GM19025 (cell line): ENCODE data around the gene DDHD1.
"Not testable (repeated sequence)": the region's sequence is repeated elsewhere in the genome, so short reads cannot be mapped to it uniquely, and the experiment has no call there.

Experiments used
- ATAC-seq: cut with Tn5 transposase; IDR thresholded peaks from one replicate; pipeline ENCODE4 v1.9.1; 2021; ENCODE audit warnings: mild to moderate bottlenecking, low read depth, moderate library complexity; ENCODE audit not compliant: unreplicated experiment

Gene DDHD1

DNA sequence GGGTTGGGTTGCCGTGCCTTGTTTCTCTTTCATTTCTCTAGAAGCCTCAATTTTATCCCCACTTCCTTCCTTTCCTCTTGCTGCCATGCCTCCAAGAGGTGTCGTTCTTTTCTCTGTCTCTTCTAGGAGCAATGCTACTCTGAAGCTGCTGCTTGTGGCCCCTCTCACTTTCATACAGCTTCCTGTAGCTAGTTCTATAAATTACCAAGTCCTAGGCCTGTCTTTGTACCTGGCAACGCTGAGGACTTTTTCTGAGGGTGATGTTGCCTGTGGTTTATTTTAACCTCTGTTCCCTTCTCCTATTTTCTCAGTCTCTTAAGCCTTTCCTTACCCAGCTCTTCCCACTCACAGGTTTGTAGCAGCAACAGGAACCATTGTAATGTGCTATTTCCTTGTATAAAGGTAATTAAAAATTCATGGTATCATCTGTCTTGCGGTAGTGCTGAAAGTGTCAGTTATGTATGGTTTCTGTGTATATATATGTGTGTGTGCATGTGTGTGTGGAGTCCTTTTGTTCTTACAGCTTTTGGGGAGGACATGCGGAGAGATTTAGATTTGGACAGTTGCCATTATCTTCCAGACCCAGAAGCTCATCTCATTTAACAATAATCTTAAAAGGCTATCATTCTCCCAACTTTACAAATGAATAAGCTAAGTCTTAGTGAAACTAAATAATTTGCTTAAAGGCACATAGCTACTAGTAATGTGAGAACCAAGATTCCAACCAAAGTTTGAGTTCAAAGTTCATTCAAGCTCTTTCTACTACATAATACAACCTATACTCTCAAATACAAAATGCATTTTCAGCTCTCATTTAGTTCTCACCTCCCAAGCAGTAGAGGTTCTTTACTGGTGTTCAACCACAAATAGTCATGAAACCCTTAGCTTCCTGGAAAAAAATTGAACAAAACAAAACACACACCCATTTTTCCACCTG is 43.8 kb downstream of the DDHD1 start:
- ATAC-seq = peak; percentile 77

DNA sequence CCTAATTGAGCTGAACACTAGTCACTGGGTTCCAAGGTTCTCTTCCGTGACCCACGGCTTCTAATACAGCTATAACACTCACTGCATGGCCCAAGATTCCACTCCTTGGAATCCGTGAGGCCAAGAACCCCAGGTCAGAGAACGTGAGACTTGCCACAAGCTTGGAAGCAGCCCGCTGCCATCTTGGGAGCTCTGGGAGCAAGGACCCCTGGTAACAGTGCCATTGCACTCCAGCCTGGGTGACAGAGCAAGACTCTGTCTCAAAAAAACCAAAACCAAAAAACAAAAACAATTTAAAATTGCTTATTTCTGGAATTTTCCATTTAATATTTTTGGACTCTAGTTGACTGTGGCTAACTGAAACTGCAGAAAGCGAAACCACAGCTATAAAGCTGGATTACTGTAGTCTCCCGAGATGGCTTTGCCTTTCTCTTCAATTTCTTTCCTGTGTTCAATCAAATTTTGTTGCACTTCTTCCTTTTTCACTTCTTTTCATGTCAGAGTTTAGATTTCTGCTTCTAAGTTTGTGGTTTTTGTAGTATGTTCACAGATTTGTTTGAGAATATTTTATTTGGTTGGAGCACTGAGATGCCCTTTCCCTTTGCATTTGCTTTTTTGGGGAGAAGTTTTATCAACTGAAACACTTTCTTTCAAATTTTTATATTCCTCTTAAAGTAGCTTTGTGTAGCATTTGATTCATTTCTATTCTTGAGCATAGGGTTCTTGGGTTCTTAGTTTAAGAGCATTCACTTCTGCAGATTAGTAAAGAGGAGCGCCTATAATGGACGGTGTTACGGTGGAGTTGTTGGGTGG is 44.6 kb downstream of the DDHD1 start:
- peak; percentile 13 for ATAC-seq

DNA sequence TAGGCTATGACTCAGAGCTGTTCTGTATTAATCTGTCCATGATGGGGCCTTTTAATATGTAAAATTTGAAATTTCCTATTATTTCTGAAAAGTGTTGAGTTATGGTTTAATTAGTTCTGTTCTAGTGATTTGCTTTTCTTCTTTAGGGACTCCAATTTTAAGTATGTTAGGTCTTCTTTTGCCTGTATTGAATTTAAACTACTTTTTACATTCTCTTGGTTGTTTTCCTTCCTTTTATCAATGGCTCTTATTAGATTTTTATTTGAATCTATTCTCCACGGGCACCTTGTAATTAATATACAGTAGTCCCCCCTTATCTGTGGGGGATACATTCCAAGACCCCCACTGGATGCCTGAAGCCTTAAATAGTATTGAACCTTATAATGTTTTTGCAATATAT is 46.4 kb downstream of the DDHD1 start:
- ATAC-seq = no peak

DNA sequence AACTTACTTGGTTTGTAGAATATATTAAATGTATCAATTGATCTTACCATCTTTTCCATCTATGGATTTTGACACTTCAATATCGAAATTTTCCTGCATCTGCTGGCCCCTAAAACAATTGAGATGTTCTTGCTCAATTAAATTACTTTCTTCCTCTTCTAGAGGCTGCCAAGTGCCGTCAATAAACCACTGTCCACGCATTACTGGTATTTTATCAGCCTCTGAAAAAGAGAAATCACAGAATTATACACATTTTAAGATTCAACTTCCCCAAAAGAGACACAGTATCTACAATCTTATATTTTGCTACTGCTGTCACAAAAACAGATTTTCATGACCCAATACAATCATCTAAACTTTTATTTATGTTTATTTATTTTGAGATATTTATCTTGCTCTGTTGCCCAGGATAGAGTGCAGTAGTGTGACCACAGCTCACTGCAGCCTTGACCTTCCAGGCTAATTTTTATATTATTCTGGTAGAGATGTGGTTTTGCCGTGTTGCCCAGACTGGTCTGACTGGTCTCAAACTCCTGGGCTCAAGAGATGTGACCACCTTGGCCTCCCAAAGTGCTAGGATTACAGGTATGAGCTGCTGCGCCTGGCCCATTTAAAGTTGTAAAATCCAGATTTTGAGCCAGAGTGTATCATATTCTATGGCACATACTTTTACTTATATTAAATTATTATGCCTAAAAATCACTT is 49.3 kb downstream of the DDHD1 start:
- ATAC-seq = no peak

DNA sequence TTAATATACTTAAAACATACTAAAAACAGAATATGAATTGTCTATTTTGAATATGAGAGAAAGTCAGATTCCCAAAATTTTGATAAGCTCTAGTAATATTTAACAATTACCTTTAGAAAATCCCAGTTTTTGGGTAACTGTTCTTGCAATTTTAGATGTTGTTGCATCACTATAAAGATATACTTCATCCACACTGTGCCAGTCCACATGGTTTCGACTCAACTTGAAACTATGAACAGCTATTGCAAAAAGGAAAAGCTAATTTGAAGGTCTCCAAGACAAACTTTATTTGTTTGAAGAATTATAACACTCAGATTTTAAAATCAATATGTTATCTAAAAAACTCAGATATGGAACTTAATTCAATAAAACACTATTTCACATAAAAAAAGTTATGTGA is 59.9 kb downstream of the DDHD1 start:
- ATAC-seq = no peak

DNA sequence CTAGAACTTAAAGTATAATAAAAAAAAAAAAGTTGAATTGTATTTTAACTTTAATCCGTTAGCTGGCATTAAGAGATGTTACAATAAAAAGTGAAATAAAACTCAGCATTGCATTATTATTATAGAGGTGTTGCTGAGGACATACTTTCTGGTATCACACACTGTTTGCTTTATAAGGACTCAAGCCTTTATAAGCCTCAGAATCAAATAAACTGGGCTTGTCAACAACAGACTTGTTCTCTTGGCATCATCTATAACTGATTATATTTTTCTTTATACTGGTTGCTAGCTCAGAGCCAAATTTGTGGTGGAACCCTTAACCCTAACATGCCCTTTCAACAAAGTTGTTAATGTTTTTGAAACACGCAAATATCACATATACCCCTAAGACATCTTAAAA is 62.3 kb downstream of the DDHD1 start:
- ATAC-seq = no peak

DNA sequence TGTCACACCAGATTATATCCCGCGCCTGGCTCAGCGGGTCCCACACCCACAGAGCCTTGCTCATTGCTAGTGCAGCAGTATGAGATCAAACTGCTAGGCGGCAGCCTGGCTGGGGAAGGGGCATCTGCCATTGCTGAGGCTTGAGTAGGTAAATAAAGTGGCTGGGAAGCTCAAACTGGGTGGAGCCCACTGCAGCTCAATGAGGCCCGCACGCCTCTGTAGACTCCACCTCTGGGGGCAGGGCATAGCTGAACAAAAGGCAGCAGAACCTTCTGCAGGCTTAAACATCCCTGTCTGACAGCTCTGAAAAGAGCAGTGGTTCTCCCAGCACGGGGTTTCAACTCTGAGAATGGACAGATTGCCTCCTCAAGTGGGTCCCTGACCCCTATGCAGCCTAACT is 68.2 kb downstream of the DDHD1 start:
- not testable (repeated sequence) for ATAC-seq

DNA sequence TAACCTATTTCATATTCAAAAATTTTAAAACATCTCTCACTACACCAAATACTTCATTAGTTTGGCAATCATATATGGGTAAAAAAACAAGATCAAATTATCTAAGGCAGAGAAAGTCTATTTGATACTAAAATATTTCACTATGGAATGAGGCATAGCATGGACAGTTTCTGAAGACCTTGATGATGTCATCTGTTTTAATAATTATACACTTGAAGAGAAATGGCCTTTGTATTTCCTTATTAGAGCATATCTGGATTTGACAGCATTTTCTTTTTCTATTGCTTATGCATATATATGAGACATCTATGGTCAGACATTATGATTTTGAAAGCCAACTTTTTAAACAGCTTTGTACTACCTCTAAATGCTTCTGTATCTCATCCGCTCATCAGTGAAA is 88.6 kb downstream of the DDHD1 start:
- ATAC-seq = no peak

DNA sequence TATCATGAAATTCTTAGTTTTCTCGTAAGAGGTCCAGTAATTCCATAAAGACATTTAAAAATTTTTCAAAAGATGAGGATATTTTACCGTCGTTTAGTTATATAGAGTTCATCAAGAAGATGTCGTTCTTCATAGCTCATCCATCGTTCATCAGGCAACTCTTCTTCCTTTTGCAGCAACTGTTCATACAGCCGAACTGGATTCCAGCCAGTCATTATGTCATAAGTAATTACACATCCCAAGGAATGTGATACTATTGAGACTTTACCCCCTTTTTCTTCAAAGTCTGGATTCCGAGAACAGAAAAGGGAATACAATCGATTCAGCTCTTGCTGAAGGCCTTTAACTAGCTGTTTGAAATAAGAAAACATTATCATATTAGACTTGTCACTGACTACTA is 90.3 kb downstream of the DDHD1 start:
- ATAC-seq = no peak

DNA sequence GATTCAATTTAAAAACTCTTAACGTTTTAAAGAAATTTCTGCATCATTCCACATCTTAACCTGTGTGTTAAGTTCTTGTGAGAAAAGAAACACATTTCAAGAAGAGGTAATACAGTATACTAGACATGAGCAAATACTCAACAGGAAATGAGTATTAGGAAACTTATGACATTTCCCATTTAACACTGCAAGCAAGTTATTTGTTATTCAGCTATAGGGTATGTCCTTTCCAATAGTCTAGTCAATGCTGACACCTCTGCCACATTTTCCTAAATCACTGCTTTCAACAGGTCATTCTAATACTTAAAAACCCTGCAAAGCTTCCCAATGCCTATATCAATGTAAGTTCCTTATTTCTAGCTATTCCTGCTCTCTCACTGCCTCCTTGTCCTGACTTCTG is 93.1 kb downstream of the DDHD1 start:
- no peak for ATAC-seq

DNA sequence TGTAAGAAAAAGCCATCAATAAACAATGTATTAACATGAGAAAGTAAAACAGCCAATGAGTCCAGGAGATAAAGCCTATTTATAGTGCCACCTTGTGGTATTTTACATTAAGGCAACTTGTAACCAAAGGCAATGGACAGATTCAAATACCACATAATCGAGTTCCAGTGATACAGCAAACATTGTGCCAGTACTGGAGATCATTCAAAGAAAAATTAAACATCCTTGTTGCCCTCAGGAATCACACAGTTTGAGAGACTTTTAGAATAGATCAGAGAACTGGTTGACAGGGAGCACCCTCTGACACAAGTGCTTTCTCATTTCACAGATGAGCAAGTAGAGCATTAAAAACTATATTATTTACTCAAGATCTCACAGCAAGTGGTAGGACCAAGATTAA is 98.1 kb downstream of the DDHD1 start:
- no peak for ATAC-seq

DNA sequence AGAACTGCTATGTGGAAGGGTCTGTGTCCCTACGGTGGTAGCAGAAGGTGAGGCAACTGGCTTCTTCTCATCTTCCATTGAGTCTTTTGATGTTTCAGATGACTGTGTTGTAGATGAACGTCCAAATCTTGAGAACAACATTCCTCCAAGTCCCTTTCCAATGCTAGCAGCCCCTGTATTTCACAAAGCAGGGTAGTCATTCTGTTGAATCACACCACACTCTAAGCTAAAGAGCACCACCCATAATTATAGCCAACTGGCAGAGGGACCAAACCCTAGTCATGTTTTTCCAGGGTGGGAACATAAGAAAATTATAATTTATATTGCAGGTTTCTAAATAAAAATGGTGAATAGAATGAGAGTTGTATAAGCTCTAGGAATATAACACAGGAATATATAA is 98.7 kb downstream of the DDHD1 start:
- no peak for ATAC-seq

DNA sequence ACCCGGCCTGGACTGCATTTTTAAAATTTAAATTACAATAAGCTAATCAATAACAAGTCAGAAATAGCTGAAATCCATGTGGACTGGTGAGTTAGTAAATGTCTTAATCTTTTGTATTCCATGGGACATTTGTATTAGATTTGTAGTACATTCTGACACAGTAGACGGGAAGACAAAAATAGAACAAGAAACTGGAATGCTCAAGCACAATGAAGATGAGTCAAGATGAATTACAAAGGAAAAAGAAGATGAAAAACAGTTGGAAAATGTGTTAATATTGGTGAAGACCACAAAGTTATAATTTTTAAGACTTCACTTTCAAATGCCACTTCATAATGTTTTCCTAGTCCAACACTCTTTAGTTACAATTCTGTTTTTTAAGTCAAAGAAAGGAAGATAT is 104.5 kb downstream of the DDHD1 start:
- no peak for ATAC-seq

DNA sequence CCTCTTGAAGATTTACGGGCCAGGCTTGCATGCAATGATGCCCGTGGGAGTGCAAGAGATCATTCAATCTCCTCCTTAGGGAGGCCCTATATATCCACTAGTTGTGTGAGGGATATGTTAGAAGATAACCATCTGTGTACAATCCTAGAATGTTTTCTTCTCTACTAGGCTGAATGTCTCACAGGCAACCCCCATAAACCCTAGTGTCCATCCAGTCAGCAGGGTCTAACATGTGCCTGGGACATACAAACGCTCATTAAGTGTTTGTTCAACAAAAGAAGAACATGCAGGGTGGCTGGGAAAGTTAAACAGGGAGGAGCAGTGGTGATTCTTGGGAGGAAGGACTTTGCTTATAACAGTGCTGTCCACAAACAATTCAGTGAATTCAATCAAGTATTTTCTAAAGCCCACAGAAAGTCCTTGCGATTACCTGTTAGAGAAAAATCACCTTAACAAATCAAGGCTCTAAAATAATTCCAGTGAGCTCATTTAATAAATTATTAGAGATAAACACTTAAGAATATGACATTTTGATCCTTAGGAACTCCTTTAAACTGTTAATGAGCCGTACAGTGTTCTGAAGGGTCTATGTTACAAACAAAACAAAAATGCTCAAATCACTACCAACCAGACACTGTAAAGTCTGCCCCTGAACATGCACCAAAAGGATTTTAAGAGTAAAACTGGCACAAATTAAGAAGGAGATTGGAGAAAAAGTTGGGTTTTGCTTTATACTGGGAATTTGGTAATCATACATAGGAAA is 105.6 kb downstream of the DDHD1 start:
- ATAC-seq = no peak

DNA sequence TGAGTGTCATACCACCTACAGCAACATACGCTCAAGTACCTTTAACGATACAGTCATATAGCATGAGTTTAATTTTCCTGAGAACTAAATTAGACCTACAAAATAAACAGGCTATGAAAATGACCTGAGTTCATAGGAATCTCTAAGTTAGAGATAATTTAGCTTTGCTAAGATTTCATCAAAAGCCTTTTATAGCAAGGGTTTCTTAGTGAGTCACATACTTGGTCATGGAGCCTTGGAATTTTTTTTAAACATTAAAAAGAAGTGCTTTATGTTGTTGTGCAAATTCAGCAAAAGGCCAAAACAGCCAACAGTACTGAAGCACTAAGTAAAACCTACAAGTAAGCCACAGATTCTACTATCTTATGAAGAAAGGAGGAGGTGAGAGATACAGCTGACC is 108.6 kb downstream of the DDHD1 start:
- no peak for ATAC-seq

DNA sequence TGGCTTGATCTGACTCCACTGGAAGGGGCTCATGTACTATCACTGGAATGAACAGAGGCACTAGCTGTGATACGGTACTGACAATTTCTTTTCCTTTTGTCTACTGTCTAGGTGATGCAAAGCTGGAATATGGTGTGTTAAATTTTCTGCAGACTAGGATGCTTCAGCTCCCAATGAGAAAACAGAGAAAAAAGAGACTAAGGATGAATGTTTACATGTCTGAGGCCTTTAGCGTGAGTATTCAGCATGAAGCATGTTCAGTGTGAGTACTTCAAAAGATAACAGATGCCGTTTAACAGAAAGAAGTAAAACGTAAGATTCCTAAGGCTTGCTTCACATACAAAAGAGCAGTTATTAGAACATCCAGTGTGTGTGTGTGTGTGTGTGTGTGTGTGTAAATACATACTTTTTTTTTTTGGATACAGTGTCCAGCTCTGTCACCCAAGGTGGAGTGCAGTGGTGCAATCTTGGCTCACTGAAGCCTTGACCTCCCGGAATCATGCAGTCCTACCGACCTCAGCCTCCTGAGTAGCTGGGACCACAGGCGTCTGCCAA is 110.0 kb downstream of the DDHD1 start:
- ATAC-seq = no peak

DNA sequence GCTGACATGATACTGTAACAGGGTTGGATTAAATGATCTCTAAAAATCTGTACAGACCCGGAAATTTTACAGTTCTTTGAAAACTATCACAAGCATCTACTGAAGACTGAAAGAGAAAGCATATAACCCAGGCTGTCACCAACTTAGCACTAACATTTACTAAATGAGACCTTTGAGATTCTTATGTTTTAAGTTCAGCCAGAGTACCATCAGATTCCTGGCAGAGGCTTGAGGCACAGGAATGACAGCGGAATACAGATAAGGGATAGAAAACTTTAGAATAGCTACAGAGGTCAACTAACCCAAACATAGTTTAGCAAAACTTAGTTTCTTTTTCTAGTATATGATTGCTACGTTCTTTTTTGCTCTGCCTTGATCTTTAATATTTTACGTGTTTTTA is 110.6 kb downstream of the DDHD1 start:
- no peak for ATAC-seq

DNA sequence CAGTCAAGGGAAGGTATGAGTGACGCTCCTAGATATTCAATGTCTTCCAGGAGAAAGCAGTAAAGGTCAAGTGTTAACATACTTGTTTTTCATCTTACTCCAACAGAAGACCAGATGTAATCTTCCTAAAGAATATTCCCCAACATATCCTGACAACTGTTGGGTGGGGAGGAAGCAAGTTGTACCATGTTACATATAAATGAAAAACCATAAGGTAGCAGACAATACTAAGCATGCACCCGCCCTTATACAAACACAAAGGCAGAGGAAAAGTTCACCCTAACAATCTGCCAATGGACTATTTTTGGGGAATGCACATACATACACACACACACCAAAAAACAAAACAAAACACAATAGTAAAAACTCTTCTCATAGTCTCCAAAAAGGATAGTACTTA is 112.1 kb downstream of the DDHD1 start:
- ATAC-seq = no peak

DNA sequence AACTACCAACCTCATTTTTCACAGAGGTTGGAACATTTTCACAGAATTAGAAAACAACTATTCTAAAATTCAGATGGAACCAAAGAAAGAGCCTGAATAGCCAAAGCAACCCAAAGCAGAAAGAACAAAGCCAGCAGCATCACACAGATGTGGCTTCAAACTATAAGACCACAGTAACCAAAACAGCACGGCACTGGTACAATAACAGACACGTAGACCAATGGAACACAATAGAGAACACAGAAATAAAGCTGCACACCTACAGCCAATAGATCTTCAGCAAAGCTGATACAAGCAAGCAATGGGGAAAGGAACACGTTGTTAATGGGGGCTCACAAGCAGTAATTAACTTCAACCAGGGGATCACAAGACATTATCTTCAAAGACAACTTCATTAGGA is 114.5 kb downstream of the DDHD1 start:
- no peak for ATAC-seq

DNA sequence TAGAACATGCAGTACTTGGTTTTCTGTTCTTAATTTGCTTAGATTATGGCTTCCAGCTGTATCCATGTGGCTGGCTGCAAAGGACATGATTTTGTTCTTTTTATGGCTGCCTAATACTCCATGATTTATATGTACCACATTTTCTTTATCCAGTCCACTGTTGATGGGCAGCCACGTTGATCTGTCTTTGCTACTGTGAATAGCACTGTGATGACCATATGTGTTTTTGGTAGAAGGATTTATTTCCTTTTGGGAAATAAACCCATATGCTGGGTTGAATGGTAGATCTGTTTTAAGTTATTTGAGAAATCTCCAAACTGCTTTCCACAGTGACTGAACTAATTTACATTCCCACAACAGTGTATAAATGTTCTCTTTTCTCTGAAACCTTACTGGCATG is 116.1 kb downstream of the DDHD1 start:
- no peak for ATAC-seq
